NCI-H460 (cell line): ENCODE measurements around the gene TNK2. TPM values are rescaled to one million over a fixed set of nuclear protein-coding genes. Genes with fewer than 3 reads are reported as not detected.

Experiments used
- DNase-seq: peaks from one replicate; pipeline ENCODE4 v3.0.0-alpha.2; 2016; ENCODE audit warnings: low read depth; ENCODE audit errors: extremely low read depth
- total RNA-seq: library from RNA; depleted of rRNA; stranded (reverse); fragments of >200 nt; shearing (Covaris generic); gene quantifications from 2 replicates; pipeline ENCODE4 v1.2.3, GENCODE V29; 2014

The TNK2 gene
- total RNA-seq, 1 experiment from 2014 or later: 7.8 TPM

- no peak for DNase-seq
Measured at GRCh38 chr3:195854628-195855294, 53.6 kb downstream of the TNK2 start.

GRCh38 chr3:195853996-195854395, 54.4 kb downstream of the TNK2 start:
- DNase-seq: no peak

GRCh38 chr3:195853036-195853435, 55.3 kb downstream of the TNK2 start:
- no peak for DNase-seq

GRCh38 chr3:195850857-195851543, 57.4 kb downstream of the TNK2 start:
- DNase-seq: peak; percentile 85

- DNase-seq: no peak
Measured at GRCh38 chr3:195849322-195850074, 58.9 kb downstream of the TNK2 start.

GRCh38 chr3:195847055-195847950, 61.0 kb downstream of the TNK2 start:
- DNase-seq: no peak

GRCh38 chr3:195845483-195845882, 62.9 kb downstream of the TNK2 start:
- no peak for DNase-seq

- no peak for DNase-seq
Measured at GRCh38 chr3:195844671-195845218, 63.6 kb downstream of the TNK2 start.

GRCh38 chr3:195839260-195840010, 68.9 kb downstream of the TNK2 start:
- DNase-seq: no peak

- DNase-seq: no peak
Measured at GRCh38 chr3:195838714-195839113, 69.6 kb downstream of the TNK2 start.

GRCh38 chr3:195836476-195837135, 71.7 kb downstream of the TNK2 start:
- DNase-seq: no peak

GRCh38 chr3:195835791-195836190, 72.6 kb downstream of the TNK2 start:
- no peak for DNase-seq

GRCh38 chr3:195834675-195835583, 73.4 kb downstream of the TNK2 start:
- no peak for DNase-seq

- no peak for DNase-seq
Measured at GRCh38 chr3:195829897-195830254, 78.5 kb downstream of the TNK2 start.

GRCh38 chr3:195828762-195829161, 79.6 kb downstream of the TNK2 start:
- no peak for DNase-seq

- no peak for DNase-seq
Measured at GRCh38 chr3:195825857-195826804, 82.2 kb downstream of the TNK2 start.

- no peak for DNase-seq
Measured at GRCh38 chr3:195825191-195825588, 83.2 kb downstream of the TNK2 start.
